Stimulated activated CD8-positive, alpha-beta memory T cell treated with anti-CD3 and anti-CD28 coated beads, Interleukin-2, amount 100 ng/mL, for 1 hour (primary cell): ENCODE results near the gene BORA.
A peak's percentile ranks its signal among the peaks of the same experiment; 100 is the strongest.
"Not testable (repeated sequence)": the region's sequence is repeated elsewhere in the genome, so short reads cannot be mapped to it uniquely, and the experiment has no call there.

Experiments
- DNase-seq, 2 donors: peaks; one replicate each; pipeline ENCODE4 v3.0.0-alpha.2; 2020; ENCODE audit warnings: low read depth in 2 of 2

The BORA gene

GRCh38 chr13:72763411-72763810 lies 35.7 kb downstream of the BORA start:
- no peak for DNase-seq

GRCh38 chr13:72774019-72774418 lies 46.3 kb downstream of the BORA start:
- no peak for DNase-seq

- peak; percentile 83 to 89 for DNase-seq
These were observed 54.0 kb downstream of the BORA start, which contains the start of the genes DIS3 and PIBF1 for GRCh38 chr13:72781451-72782439. TSS of gene DIS3 (minus strand) at chr13:72781900. CDS start at chr13:72781832, 68 bp downstream. TSS of gene PIBF1 (plus strand) at chr13:72782133. CDS start at chr13:72783470, 1,337 bp downstream.

GRCh38 chr13:72782717-72783116 lies 55.0 kb downstream of the BORA start:
- DNase-seq, result no peak

GRCh38 chr13:72784679-72785078 lies 57.0 kb downstream of the BORA start:
- DNase-seq, result not testable (repeated sequence)

GRCh38 chr13:72788831-72789230 lies 61.1 kb downstream of the BORA start:
- no peak for DNase-seq

- no peak for DNase-seq
These were observed 64.9 kb downstream of the BORA start for GRCh38 chr13:72792640-72793039.

- no peak for DNase-seq
These were observed 71.1 kb downstream of the BORA start for GRCh38 chr13:72798817-72799216.

- no peak for DNase-seq
These were observed 76.6 kb downstream of the BORA start for GRCh38 chr13:72804301-72804700.
